HL-60 (cell line): ENCODE results near the gene LHFPL6.

Experiments used
- DNase-seq, 2 experiments: peaks; one replicate each; pipeline ENCODE4 v3.0.0-alpha.2; 2010 to 2020; ENCODE audit warnings: low read depth in 1 of 2, low spot score in 1 of 2
- H3K27ac ChIP-seq: fragments of 250-450 bp; sonication (Bioruptor Pico); replicated peaks from 2 replicates; pipeline ENCODE4 v1.5.1; 2020; ENCODE audit warnings: mild to moderate bottlenecking, moderate library complexity
- H3K27me3 ChIP-seq: fragments of 250-450 bp; sonication (Bioruptor Pico); 2 replicates; pipeline ENCODE4 v1.5.1; 2021; ENCODE audit warnings: mild to moderate bottlenecking, moderate library complexity; ENCODE audit not compliant: insufficient read depth, poor library complexity, severe bottlenecking
- H3K4me3 ChIP-seq: replicated peaks from 2 replicates; pipeline ENCODE4 v1.5.1; 2011; ENCODE audit warnings: mild to moderate bottlenecking, control low read depth, low read length; ENCODE audit not compliant: insufficient read depth
- CTCF ChIP-seq: IDR thresholded peaks from one replicate; pipeline ENCODE4 v1.5.1; 2011; ENCODE audit warnings: low read length, control low read depth, inconsistent platforms; ENCODE audit not compliant: insufficient read depth
- GABPA ChIP-seq: IDR thresholded peaks from 2 replicates; pipeline ENCODE4 v1.6.1; 2012; ENCODE audit warnings: low read depth
- POLR2AphosphoS5 ChIP-seq: IDR thresholded peaks from 2 replicates; pipeline ENCODE4 v1.6.1; 2012; ENCODE audit warnings: low read depth
- REST ChIP-seq: IDR thresholded peaks from 2 replicates; pipeline ENCODE4 v1.6.1; 2012; ENCODE audit warnings: low read depth; ENCODE audit not compliant: insufficient replicate concordance
- SPI1 ChIP-seq: IDR thresholded peaks from 2 replicates; pipeline ENCODE4 v1.6.1; 2012; ENCODE audit warnings: low read depth, mild to moderate bottlenecking, borderline replicate concordance

The LHFPL6 gene

GRCh38 chr13:39410096-39410901 lies 192.7 kb downstream of the LHFPL6 start:
- DNase-seq, result peak; percentile 23 to 49
- no peak overlapping the region; the same call in 1 of the 2 replicates for H3K27ac ChIP-seq
- no peak overlapping the region for H3K4me3 ChIP-seq
- no peaks in the 10 kb centered on the region for H3K27me3 ChIP-seq
- TF ChIP-seq SPI1, result 0 out of 2 replicates have a peak, but pooled peaks have one; percentile 34
- no peak for TF ChIP-seq CTCF
- no peak for TF ChIP-seq GABPA
- TF ChIP-seq REST, result no peak
- no peak for TF ChIP-seq POLR2AphosphoS5

- no peaks in the 10 kb centered on the region for H3K27me3 ChIP-seq
- H3K4me3 ChIP-seq, result no peak overlapping the region
- no peak overlapping the region for H3K27ac ChIP-seq
- TF ChIP-seq POLR2AphosphoS5, result no peak
- TF ChIP-seq REST, result no peak
- TF ChIP-seq SPI1, result no peak
- TF ChIP-seq CTCF, result no peak
- TF ChIP-seq GABPA, result no peak
- no peak for DNase-seq
These were observed 194.5 kb downstream of the LHFPL6 start for GRCh38 chr13:39408512-39408911.

- no peak for DNase-seq
- Histone ChIP-seq H3K27ac (no peak overlapping the region), H3K27me3 (no peaks in the 10 kb centered on the region), H3K4me3 (no peak overlapping the region)
- no peak for TF ChIP-seq POLR2AphosphoS5
- no peak for TF ChIP-seq REST
- no peak for TF ChIP-seq GABPA
- no peak for TF ChIP-seq SPI1
- TF ChIP-seq CTCF, result no peak
These were observed 195.2 kb downstream of the LHFPL6 start for GRCh38 chr13:39407786-39408185.
